ENCODE measurements around the gene XAB2.
"Not testable (repeated sequence)": the region's sequence is repeated elsewhere in the genome, so short reads cannot be mapped to it uniquely, and the experiment has no call there.

The XAB2 gene

DNA sequence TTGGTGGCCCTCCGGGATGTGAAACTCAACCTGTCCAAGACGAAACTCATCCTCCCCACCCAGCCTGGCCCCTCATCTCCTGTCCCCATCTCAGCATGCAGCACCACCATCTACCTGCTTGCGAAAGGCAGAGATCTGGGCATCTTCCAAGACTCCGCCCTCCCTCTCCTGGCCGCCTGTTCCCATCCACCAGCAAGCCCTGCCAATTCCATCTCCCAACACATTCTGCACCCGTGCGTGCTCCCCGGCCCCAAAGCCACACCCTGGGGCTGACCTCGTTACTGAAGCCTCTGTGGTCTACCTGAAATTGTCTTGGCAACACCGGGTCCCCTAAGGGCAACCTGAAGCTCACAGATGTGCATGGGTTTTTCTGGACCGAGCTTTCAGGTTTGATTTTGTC lies 46.9 kb downstream of the XAB2 start:
- DNase-seq (ENCODE audit: low read depth in 2 of 2, low spot score in 1 of 2), result no peak

DNA sequence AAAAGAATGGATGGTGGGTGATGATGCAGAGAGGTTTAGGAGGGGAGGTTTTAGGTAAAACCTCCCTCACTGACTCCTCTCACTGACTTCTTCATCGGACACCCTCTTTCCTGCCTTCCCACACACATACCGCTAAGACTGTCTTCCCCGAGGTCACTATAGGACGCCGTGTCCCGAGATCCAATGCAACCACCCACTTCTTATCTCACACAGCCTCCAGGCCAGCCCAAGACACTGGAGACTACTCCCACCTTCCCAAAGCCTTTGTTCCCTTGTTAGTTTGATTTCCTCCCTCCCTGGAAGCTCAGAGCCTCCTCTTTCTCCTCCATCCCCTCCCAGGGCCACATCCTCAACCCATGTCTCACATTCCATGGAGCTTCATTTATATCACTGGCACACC lies 50.2 kb downstream of the XAB2 start:
- no peak for DNase-seq (ENCODE audit: low read depth in 2 of 2, low spot score in 1 of 2)

DNA sequence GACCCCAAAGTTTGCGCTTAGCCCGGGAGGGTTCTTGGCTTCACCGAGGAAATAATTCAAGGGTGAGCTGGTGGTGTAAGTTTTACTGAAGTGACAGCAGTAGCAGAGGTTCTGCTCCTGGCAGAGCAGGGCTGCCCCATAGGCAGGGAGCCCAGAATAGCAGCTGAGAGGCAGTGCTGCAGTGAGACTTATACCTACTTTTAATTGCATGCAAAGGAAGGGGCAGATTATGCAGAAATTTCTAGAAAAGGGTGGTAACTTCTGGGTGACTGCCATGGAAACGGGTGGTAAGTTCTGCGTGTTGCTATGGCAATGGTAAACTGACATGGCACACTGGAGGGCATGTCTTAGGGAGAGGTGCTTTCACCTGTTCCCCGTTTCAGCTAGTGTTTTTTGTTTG lies 51.2 kb downstream of the XAB2 start:
- DNase-seq (ENCODE audit: low read depth in 2 of 2, low spot score in 1 of 2), result no peak

DNA sequence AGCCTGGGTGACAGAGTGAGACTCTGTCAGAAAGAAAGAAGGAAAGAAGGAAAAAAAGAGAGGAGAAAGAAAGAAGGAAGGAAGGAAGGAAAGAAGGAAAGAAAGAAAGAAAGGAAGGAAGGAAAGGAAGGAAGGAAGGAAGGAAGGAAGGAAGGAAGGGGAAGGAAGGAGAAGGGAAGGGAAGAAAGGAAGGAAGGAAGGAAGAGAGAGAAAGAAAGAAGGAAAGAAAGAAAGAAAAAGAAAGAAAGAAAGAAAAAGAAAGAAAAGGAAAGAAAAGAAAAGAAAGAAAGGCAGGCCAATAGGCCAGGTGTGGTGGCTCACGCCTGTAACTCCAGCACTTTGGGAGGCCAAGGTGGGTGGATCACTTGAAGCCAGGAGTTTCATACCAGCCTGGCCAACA lies 51.9 kb downstream of the XAB2 start:
- not testable (repeated sequence) for DNase-seq (ENCODE audit: low read depth in 2 of 2, low spot score in 1 of 2)

DNA sequence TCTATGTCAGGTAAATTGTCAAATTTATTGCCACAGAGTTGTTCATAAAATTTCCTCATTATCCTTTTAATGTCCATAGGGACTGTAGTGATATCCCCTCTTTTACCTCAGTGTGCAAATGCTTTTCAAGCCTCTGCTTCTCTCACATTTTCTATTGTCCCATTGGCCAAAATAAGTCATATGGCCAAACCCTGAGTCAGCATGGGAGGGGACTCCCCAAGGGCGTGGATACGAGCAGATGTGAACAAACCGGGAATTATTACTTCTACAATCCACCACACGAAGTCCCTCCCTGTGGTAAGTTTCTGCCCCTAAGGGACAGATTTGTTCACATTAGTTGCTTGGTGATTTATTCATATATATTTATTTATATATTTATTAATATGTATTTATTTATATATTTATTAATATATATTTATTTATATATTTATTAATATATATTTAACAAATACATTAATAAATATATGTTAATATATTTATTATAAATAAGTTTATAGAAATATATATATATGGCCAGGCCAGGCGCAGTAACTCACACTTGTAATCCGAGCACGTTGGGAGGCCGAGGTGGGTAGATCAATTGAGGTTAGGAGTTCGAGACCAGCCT lies 53.8 kb downstream of the XAB2 start:
- DNase-seq (ENCODE audit: low read depth in 2 of 2, low spot score in 1 of 2), result no peak

DNA sequence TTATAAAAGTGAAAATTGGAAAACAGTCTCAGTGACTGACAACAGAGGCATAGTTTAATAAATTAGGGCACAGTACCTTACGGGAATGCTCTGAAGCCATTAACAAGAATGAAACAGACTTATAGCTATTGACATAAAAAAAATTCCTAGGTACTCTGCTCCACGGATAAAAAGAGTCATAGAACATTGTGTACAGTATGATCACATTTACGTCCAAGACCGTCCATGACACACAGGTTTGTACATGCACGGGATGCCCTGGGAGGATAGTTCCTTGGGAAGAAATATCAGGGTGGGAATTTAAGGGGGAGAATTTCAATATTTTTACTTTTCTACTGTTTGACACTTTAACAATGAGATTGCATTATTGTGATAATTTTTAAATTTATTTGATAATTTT lies 58.6 kb downstream of the XAB2 start:
- no peak for DNase-seq (ENCODE audit: low read depth in 2 of 2, low spot score in 1 of 2)
